Lung (tissue), 12 donors: Measurements from ENCODE around the gene AZU1. TPM values are rescaled to one million over a fixed set of nuclear protein-coding genes. Genes with fewer than 3 reads are reported as not detected.

ENCODE experiments used
- ATAC-seq: fragments of 200-7000 bp; cut with Tn5 transposase; one replicate; pipeline ENCODE4 v1.9.1; 2020; ENCODE audit warnings: moderate number of reproducible peaks; ENCODE audit not compliant: insufficient read depth, low FRiP score
- DNase-seq, 3 donors: peaks; one replicate each; pipeline ENCODE4 v3.0.0-alpha.2; 2013 to 2017
- H3K27ac ChIP-seq, 2 donors: one replicate each; pipeline ENCODE4 v1.5.1; 2013; ENCODE audit warnings: mild to moderate bottlenecking in 2 of 2, moderate library complexity in 2 of 2, control low read depth in 1 of 2, inconsistent platforms in 1 of 2, low read depth in 1 of 2, low read length in 1 of 2
- H3K27me3 ChIP-seq, 3 donors: one replicate each; pipeline ENCODE4 v1.5.1; 2013; ENCODE audit warnings: low read length in 2 of 3; ENCODE audit not compliant: control insufficient read depth in 3 of 3, insufficient read depth in 3 of 3
- H3K36me3 ChIP-seq, 4 donors: one replicate each; pipeline ENCODE4 v1.5.1; 2013; ENCODE audit warnings: low read length in 4 of 4, mild to moderate bottlenecking in 1 of 4, moderate library complexity in 1 of 4; ENCODE audit not compliant: control insufficient read depth in 4 of 4, insufficient read depth in 4 of 4
- H3K4me1 ChIP-seq, 5 donors: one replicate each; pipeline ENCODE4 v1.5.1; 2013; ENCODE audit warnings: low read length in 5 of 5, mild to moderate bottlenecking in 2 of 5, moderate library complexity in 1 of 5; ENCODE audit not compliant: control insufficient read depth in 5 of 5, insufficient read depth in 5 of 5
- H3K4me3 ChIP-seq: one replicate; pipeline ENCODE4 v1.5.1; 2013; ENCODE audit warnings: mild to moderate bottlenecking, control low read depth, moderate library complexity
- H3K9ac ChIP-seq, 2 donors: one replicate each; pipeline ENCODE4 v1.5.1; 2013; ENCODE audit warnings: low read length in 2 of 2, control low read depth in 1 of 2; ENCODE audit not compliant: insufficient read depth in 1 of 2
- H3K9me3 ChIP-seq, 4 donors: one replicate each; pipeline ENCODE4 v1.5.1; 2013; ENCODE audit warnings: low read length in 3 of 4, mild to moderate bottlenecking in 1 of 4, moderate library complexity in 1 of 4; ENCODE audit not compliant: control insufficient read depth in 4 of 4, insufficient read depth in 3 of 4
- CTCF ChIP-seq: IDR thresholded peaks from 2 replicates; pipeline ENCODE4 v1.5.1; 2012; ENCODE audit warnings: mild to moderate bottlenecking; ENCODE audit errors: control extremely low read depth, extremely low read depth
- WGBS, 2 donors: extraction: QIAGEN DNeasy Blood & Tissue Kit; methylation state at CpG; one replicate each; pipeline ENCODE4 v1.1.7; 2013; 5-methylcytosine and 5-hydroxymethylcytosine counted together
- polyA plus RNA-seq, 2 donors: library from polyadenylated mRNA; stranded (reverse); fragments of 200-250 nt; gene quantifications; one replicate each; pipeline ENCODE4 v1.2.1, GENCODE V29; 2013
- total RNA-seq, 2 donors: library from RNA; depleted of rRNA in 1 of 2; stranded (reverse); fragments of >200 nt in 1 of 2; gene quantifications; one replicate each; pipeline ENCODE4 v1.2.1, GENCODE V29; 2014 to 2021
- donor health status: control.
- donor health status: control.
- donor health status: Bipolar disorder and iron deficiency.
- donor health status: healthy.
- donor health status: DM: yes; HTN: yes; CAD: no.

Gene AZU1
- total and polyA plus RNA-seq, 4 donors = 2.0 to 9.8 (median 4.4) TPM

GRCh38 chr19:824885-825284, 2.8 kb upstream of the AZU1 start:
- 43 to 66% methylated on average over 15 of the region's 15 CpGs for WGBS, 2 donors

GRCh38 chr19:825897-826644, 1.6 kb upstream of the AZU1 start:
- Histone ChIP-seq H3K36me3 (no peaks in the 10 kb centered on the region), H3K27me3 (peaks cover 0 to 4% (median 0%) of the 10 kb centered on the region in 3 donors), H3K4me3 (no peak overlapping the region), H3K27ac (no peak overlapping the region), H3K4me1 (peaks cover 0 to 4% (median 3%) of the 10 kb centered on the region in 5 donors), H3K9me3 (no peaks in the 10 kb centered on the region), H3K9ac (no peak overlapping the region)
- TF ChIP-seq CTCF = no peak
- peak in 2 of 3 donors; percentile 60 to 66 for DNase-seq
- 64 to 71% methylated on average over 19 of the region's 19 CpGs for WGBS, 2 donors
- ATAC-seq = no peak

More at GRCh38 chr19:824885-825284, 2.8 kb upstream of the AZU1 start:
- ATAC-seq (no peak), DNase-seq (no peak)
- Histone ChIP-seq H3K36me3 (no peaks in the 10 kb centered on the region), H3K4me3 (no peak overlapping the region), H3K9ac (no peak overlapping the region), H3K9me3 (no peaks in the 10 kb centered on the region), H3K27ac (no peak overlapping the region), H3K4me1 (peaks cover 0 to 4% (median 3%) of the 10 kb centered on the region in 5 donors), H3K27me3 (peaks cover 0 to 4% (median 0%) of the 10 kb centered on the region in 3 donors)
- no peak for TF ChIP-seq CTCF

- ATAC-seq (no peak), DNase-seq (no peak)
- Histone ChIP-seq H3K4me1 (peaks cover 0 to 3% (median 0%) of the 10 kb centered on the region in 5 donors), H3K4me3 (no peak overlapping the region), H3K27ac (no peak overlapping the region), H3K27me3 (peaks cover 0 to 4% (median 3%) of the 10 kb centered on the region in 3 donors), H3K9me3 (no peaks in the 10 kb centered on the region), H3K36me3 (no peaks in the 10 kb centered on the region), H3K9ac (no peak overlapping the region)
- 71 to 82% methylated on average over 11 of the region's 11 CpGs for WGBS, 2 donors
- TF ChIP-seq CTCF = no peak
Observed at GRCh38 chr19:827314-827709, 325 bp upstream of the AZU1 start.
